T-helper 1 cell treated with Interleukin-12 subunit alpha and Interleukin-12 subunit beta and Interleukin-4 antibody, amounts not matched to agents 30 ng/mL and 1 ng/mL, for 36 hours (primary cell): Measurements from ENCODE around the gene MPV17L2. TPM values are rescaled to one million over a fixed set of nuclear protein-coding genes. Genes with fewer than 3 reads are reported as not detected.

Experiments used
- intact Hi-C: fragments of 100-400 bp; cut with micrococcal nuclease; formaldehyde crosslinking; loops from one replicate; pipeline ENCODE4 v1.15.1; 2024
- total RNA-seq: library from RNA; stranded (reverse); gene quantifications from 2 replicates; pipeline ENCODE4 v1.2.3, GENCODE V29; 2022

Gene MPV17L2
- total RNA-seq, result 10.3 and 11.9 TPM in 2 replicates

GRCh38 chr19:18192673-18193387 is at the start of gene MPV17L2:
Gene MPV17L2, plus strand, starts transcription at chr19:18193218. Its CDS starts 64 bp downstream, at chr19:18193282.
- intact Hi-C loops, result loop anchor here (1.0 to 5.0 kb wide), 11 partner anchors 11 to 329 kb away; partner anchors contain the start of genes ELL, GDF15, LSM4 and RAB3A

GRCh38 chr19:18143902-18144301 is 49.1 kb upstream of the MPV17L2 start:
- intact Hi-C loops, result no loop called here

- intact Hi-C loops, result no loop called here
These were observed 48.7 kb upstream of the MPV17L2 start for GRCh38 chr19:18144361-18144760.

GRCh38 chr19:18144906-18145305 is 48.1 kb upstream of the MPV17L2 start:
- intact Hi-C loops, result no loop called here

GRCh38 chr19:18145391-18145999 is 47.5 kb upstream of the MPV17L2 start:
- intact Hi-C loops, result no loop called here

- intact Hi-C loops, result no loop called here
These were observed 45.6 kb upstream of the MPV17L2 start for GRCh38 chr19:18147396-18147795.

- intact Hi-C loops, result no loop called here
These were observed 43.4 kb upstream of the MPV17L2 start for GRCh38 chr19:18149596-18149975.

- intact Hi-C loops, result loop anchor here (10.0 kb wide), 1 partner anchor 296 kb away; the partner anchor contains the start of gene RPL18A
These were observed 42.0 kb upstream of the MPV17L2 start for GRCh38 chr19:18150776-18151624.

GRCh38 chr19:18152442-18152816 is 40.6 kb upstream of the MPV17L2 start:
- intact Hi-C loops, result loop anchor here (1.0 to 10.0 kb wide), 12 partner anchors 9 to 298 kb away; partner anchors contain the start of genes ARRDC2, IL12RB1, LSM4 and MAST3

GRCh38 chr19:18152817-18153555 is 40.0 kb upstream of the MPV17L2 start, which contains the start of gene PIK3R2:
Gene PIK3R2, plus strand, starts transcription at chr19:18153163. Its CDS starts 2,717 bp downstream, at chr19:18155880.
- intact Hi-C loops, result loop anchor here (1.0 to 10.0 kb wide), 13 partner anchors 8 to 298 kb away; partner anchors contain the start of genes ARRDC2, IL12RB1, LSM4 and MAST3

- intact Hi-C loops, result loop anchor here (1.0 to 10.0 kb wide), 4 partner anchors 17 to 299 kb away; partner anchors contain the start of genes IL12RB1, MAST3 and RPL18A
These were observed 39.4 kb upstream of the MPV17L2 start for GRCh38 chr19:18153556-18154134.

GRCh38 chr19:18155095-18156087 is 37.6 kb upstream of the MPV17L2 start:
- intact Hi-C loops, result loop anchor here (10.0 kb wide), 1 partner anchor 301 kb away; the partner anchor contains the start of gene RPL18A

GRCh38 chr19:18156268-18156667 is 36.8 kb upstream of the MPV17L2 start:
- intact Hi-C loops, result loop anchor here (10.0 kb wide), 1 partner anchor 301 kb away; the partner anchor contains the start of gene RPL18A

GRCh38 chr19:18156841-18157464 is 36.1 kb upstream of the MPV17L2 start:
- intact Hi-C loops, result loop anchor here (10.0 kb wide), 1 partner anchor 302 kb away; the partner anchor contains the start of gene RPL18A

- intact Hi-C loops, result loop anchor here (10.0 kb wide), 1 partner anchor 303 kb away; the partner anchor contains the start of gene RPL18A
These were observed 35.5 kb upstream of the MPV17L2 start for GRCh38 chr19:18157465-18158063.

GRCh38 chr19:18158467-18158866 is 34.6 kb upstream of the MPV17L2 start:
- intact Hi-C loops, result loop anchor here (10.0 kb wide), 1 partner anchor 304 kb away; the partner anchor contains the start of gene RPL18A

GRCh38 chr19:18159059-18159616 is 33.9 kb upstream of the MPV17L2 start:
- intact Hi-C loops, result loop anchor here (10.0 kb wide), 1 partner anchor 304 kb away; the partner anchor contains the start of gene RPL18A
